Stimulated activated CD4-positive, alpha-beta T cell treated with anti-CD3 and anti-CD28 coated beads, Interleukin-4, amount 100 ng/mL, for 24 hours (primary cell): ENCODE data around the gene RHBDD3.

Experiments used
- DNase-seq: peaks from one replicate; pipeline ENCODE4 v3.0.0-alpha.2; 2020

The RHBDD3 gene

DNA sequence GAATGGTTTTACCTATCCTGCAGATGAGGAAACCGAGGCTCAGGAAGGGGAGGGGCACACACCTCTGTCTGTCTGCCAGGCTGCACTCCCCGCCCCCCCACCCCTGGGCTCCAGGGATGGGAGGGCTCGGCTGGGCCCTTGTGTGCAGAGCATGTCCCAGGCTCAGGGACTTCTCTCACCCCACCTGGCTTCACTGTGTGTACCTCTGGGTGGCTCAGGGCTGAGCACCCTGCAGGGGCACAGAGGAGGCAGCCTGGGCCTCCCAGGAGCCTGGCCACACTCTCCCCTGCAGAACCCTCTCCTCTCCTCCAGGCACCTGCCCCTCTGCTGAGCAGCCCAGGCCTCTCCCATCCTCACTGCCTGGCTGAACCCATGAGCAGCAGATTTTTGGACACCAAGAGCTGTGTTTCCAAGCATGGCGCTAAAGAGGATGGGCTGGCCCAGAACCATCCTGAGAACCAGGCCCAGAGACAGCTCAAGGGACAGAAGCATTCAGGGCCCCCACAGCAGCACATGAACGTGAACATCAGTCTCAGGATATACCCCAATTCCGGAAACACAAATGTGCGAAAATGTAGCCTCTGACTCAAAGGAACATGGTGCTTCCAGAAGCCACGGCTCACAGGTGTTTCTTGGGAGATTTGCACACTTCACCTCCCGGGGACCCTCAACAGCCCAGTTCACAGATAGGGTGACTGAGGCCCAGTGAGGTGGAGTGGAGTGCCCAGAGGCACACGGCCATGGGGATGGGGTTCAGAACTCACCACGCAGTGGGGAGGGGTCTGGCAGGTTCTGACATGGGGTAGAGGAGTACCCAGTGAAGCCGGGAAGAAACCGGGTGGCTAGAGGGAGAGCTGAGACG lies 51.5 kb downstream of the RHBDD3 start:
- no peak for DNase-seq

DNA sequence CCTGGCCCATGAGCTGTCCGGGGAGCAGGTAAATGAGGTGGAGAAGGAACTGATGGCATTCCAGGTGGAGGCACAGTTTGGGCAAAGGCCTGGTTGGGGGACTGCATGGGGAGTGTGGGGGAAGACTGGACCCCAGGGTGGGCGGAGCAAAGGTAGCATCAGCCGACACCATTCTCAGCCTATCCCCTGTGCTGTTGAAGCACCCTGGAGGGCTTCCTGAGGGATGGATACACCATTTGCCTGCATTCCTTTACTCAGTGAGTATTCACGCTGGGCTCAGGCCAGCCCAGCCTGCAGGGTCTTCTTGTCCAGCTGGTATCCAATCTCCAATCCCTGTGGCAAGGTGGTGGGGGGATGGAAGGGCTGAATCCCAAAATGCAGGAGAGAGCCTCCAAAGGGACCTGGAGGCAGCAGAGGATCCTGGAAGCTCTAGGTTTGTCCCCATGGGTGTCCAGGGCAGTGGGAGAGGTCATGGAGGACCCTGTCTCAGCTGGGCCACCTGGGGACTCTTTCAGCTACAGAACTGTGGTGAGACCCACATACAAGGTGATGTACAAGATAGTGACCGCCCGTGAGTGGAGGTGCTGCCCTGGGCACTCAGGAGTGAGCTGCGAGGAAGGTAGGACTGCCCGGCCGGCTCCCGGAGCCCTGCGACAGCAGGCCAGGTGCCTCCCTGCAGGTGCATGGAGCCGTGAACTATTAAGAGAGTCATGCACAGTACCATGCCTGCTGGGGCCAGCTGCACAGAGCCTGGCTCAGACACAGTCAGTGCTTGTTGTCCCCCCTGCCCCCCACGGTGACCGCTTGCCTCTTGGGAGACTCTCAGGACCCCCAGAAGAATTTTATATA lies 52.5 kb downstream of the RHBDD3 start:
- DNase-seq = no peak

DNA sequence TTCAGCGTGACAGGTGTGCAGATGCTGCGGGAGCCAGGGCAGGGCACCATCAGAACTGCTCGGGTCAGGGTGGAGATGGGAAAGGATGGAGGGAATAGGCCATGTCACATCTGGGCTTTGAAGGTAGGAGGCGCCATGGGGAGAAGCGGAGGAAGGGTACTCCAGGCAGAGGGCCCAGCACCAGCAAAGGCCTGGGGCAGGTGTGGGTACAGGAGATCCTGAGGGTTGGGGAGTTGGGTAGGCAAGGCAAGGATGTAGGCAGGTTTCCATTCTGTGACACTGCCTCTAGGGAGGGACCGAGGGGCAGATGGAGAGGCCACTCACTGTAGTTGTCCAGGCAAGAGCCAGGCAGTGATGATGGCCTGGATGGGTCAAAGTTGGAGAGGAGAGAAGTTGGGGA lies 53.5 kb downstream of the RHBDD3 start:
- no peak for DNase-seq

DNA sequence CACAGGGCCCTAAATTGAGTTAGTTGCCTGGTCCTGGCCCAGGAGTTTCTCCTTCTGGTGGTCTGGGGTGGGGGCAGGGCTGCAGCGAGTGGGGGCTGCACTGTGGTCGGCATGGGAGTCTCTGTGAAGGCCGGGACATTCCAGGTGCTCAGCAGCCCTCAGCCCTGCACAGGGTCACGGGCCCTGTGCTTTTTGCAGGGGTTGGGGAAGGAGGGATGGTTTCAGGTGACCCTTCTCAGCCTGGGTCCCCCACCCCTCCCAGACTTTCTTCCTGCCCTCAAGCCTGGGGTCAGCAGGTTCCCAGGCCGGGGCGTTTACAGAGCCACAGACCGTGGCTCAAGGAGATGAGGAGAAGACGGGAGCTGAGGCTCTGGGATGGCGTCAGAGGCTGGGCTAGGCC lies 54.3 kb downstream of the RHBDD3 start:
- no peak for DNase-seq

DNA sequence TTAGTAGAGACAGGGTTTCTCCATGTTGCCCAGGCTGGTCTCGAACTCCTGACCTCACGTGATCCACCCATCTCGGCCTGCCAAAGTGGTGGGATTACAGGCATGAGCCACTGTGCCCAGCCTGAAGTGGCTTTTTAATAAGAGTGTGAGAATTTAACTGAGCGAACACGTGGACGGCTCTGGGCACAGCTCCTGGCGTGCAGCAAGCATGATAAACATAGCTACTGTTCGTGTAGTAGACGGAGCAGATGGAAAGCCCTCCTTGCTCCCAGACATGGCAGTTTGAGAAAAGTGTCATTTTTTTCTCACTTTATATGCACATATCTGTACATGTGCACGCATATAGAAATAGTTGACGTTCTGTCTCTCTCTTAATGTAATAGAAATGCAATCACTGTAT lies 55.0 kb downstream of the RHBDD3 start:
- no peak for DNase-seq

DNA sequence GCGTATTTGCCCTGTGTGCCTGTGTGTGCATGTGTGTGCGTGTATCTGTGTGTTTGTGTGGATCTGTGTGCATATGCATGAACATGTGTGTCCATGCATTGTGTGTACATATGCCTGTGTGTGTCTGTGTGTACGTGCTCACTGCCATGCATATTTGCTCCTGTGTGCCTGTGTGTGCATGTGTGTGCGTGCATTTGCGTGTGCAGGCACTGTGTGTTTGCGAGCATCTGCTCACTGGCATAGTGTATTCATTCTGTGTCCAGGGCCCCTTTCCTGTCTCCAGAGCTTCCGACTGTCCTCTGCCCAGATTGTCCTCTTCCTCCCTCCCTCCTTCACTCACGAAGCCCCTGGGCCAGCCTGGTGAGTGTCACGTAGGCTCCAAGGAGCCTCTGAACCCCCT lies 56.3 kb downstream of the RHBDD3 start:
- DNase-seq = no peak

DNA sequence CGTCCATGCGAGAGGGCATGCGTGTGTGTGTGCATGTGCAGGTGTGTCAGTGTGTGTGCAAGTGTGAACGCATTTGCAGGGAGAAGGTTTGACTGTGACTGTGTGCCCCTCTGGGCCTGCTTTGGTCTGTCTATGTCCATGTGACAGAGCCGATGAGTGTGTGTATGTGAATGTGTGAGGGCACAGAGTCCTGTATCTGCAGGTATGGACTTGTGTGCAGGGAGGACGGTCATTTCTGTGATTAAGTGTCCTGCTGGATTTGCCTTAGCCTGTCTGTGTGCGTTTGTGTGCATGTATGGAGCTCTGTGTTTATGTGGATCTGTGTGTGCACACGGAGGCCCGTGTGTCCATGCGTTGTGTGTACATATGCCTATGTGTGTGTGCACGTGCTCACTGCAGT lies 56.7 kb downstream of the RHBDD3 start:
- no peak for DNase-seq
